Astrocyte (in vitro differentiated cells and primary cell): ENCODE data around the gene GPR173. TPM values are rescaled to one million over a fixed set of nuclear protein-coding genes. Genes with fewer than 3 reads are reported as not detected.
A peak's percentile ranks its signal among the peaks of the same experiment; 100 is the strongest.

Experiments
- DNase-seq: peaks from one replicate; pipeline ENCODE4 v3.0.0-alpha.2; 2010; ENCODE audit warnings: low read depth
- FAIRE-seq: peaks from 2 replicates; lab custom pipeline; 2011; peaks lifted over from hg19 to GRCh38; lab: Jason Lieb, UNC
- H2AFZ ChIP-seq: 2 replicates; pipeline ENCODE4 v1.6.0; 2012; ENCODE audit warnings: low read depth, low read length, inconsistent platforms
- H3K27ac ChIP-seq: 2 replicates; pipeline ENCODE4 v1.5.1; 2011; ENCODE audit warnings: low read depth, low read length, inconsistent platforms
- H3K27me3 ChIP-seq: 2 replicates; pipeline ENCODE4 v1.6.0; 2011; ENCODE audit warnings: low read length, inconsistent platforms; ENCODE audit not compliant: insufficient read depth
- H3K36me3 ChIP-seq: 2 replicates; pipeline ENCODE4 v1.5.1; 2011; ENCODE audit warnings: low read length, inconsistent platforms; ENCODE audit not compliant: insufficient read depth
- H3K4me1 ChIP-seq: 2 replicates; pipeline ENCODE4 v1.5.1; 2011; ENCODE audit warnings: low read length, inconsistent platforms; ENCODE audit not compliant: insufficient read depth
- H3K4me2 ChIP-seq: 2 replicates; pipeline ENCODE4 v1.6.0; 2012; ENCODE audit warnings: low read length, inconsistent platforms
- H3K4me3 ChIP-seq: 2 replicates; pipeline ENCODE4 v1.5.1; 2011; ENCODE audit warnings: low read depth, mild to moderate bottlenecking, low read length, inconsistent platforms; ENCODE audit not compliant: insufficient read depth
- H3K79me2 ChIP-seq: 2 replicates; pipeline ENCODE4 v1.6.0; 2012; ENCODE audit warnings: mild to moderate bottlenecking, low read length, inconsistent platforms; ENCODE audit not compliant: insufficient read depth
- H3K9ac ChIP-seq: 2 replicates; pipeline ENCODE4 v1.6.0; 2012; ENCODE audit warnings: mild to moderate bottlenecking, low read length, inconsistent platforms
- H3K9me3 ChIP-seq: 2 replicates; pipeline ENCODE4 v1.5.1; 2012; ENCODE audit warnings: low read depth, mild to moderate bottlenecking, low read length, inconsistent platforms; ENCODE audit not compliant: insufficient read depth
- H4K20me1 ChIP-seq: 2 replicates; pipeline ENCODE4 v1.6.0; 2012; ENCODE audit warnings: low read length, inconsistent platforms; ENCODE audit not compliant: insufficient read depth
- H3K27ac Mint-ChIP-seq: one replicate; pipeline ENCODE4 v1.8.0; 2021; ENCODE audit warnings: mild to moderate bottlenecking, mixed read lengths; ENCODE audit not compliant: unreplicated experiment
- H3K27me3 Mint-ChIP-seq: one replicate; pipeline ENCODE4 v1.8.0; 2021; ENCODE audit warnings: low read depth, mixed read lengths; ENCODE audit not compliant: unreplicated experiment
- H3K36me3 Mint-ChIP-seq: one replicate; pipeline ENCODE4 v1.8.0; 2021; ENCODE audit warnings: low read depth, mixed read lengths; ENCODE audit not compliant: unreplicated experiment
- H3K4me1 Mint-ChIP-seq: one replicate; pipeline ENCODE4 v1.8.0; 2021; ENCODE audit warnings: low read depth, mixed read lengths; ENCODE audit not compliant: unreplicated experiment
- H3K4me3 Mint-ChIP-seq: one replicate; pipeline ENCODE4 v1.8.0; 2021; ENCODE audit warnings: mild to moderate bottlenecking, moderate library complexity, mixed read lengths; ENCODE audit not compliant: unreplicated experiment
- H3K9me3 Mint-ChIP-seq: one replicate; pipeline ENCODE4 v1.8.0; 2021; ENCODE audit warnings: mild to moderate bottlenecking, mixed read lengths; ENCODE audit not compliant: unreplicated experiment
- EZH2 ChIP-seq: IDR thresholded peaks from 2 replicates; pipeline ENCODE4 v1.6.1; 2012; ENCODE audit warnings: mild to moderate bottlenecking, low read length, inconsistent platforms; ENCODE audit not compliant: insufficient read depth
- total RNA-seq: library from RNA; stranded (reverse); gene quantifications from 2 replicates; pipeline ENCODE4 v1.2.1, GENCODE V29; 2021
- TF ChIP-seq, protein P1 (sequence below): IDR thresholded peaks from 2 replicates; pipeline ENCODE4 v1.5.1; 2011; ENCODE audit warnings: low read depth, mild to moderate bottlenecking, inconsistent platforms, low read length, moderate library complexity; ENCODE audit not compliant: insufficient read depth

GPR173 gene
- total RNA-seq, 1 donor from 2014 or later = 8.1 TPM

DNA sequence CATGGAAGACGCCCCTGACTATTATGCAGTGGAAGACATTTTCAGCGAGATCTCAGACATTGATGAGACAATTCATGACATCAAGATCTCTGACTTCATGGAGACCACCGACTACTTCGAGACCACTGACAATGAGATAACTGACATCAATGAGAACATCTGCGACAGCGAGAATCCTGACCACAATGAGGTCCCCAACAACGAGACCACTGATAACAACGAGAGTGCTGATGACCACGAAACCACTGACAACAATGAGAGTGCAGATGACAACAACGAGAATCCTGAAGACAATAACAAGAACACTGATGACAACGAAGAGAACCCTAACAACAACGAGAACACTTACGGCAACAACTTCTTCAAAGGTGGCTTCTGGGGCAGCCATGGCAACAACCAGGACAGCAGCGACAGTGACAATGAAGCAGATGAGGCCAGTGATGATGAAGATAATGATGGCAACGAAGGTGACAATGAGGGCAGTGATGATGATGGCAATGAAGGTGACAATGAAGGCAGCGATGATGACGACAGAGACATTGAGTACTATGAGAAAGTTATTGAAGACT lies 37.2 kb downstream of the GPR173 start:
- Histone ChIP-seq H3K4me3 (no peak overlapping the region), H3K79me2 (peaks cover 38% of the 10 kb centered on the region), H2AFZ (no peak overlapping the region), H3K4me2 (peak overlapping the region; percentile 22), H3K36me3 (peaks cover 10% of the 10 kb centered on the region), H3K9me3 (no peaks in the 10 kb centered on the region), H4K20me1 (peaks cover 54% of the 10 kb centered on the region), H3K27me3 (no peaks in the 10 kb centered on the region), H3K9ac (peak overlapping the region; percentile 18), H3K4me1 (peaks cover 21% of the 10 kb centered on the region), H3K27ac (no peak overlapping the region)
- Mint-ChIP-seq H3K4me1 (peaks cover 20% of the 10 kb centered on the region), H3K36me3 (peaks cover 10% of the 10 kb centered on the region), H3K9me3 (no peaks in the 10 kb centered on the region), H3K4me3 (peak overlapping the region; percentile 63), H3K27ac (no peak overlapping the region), H3K27me3 (no peaks in the 10 kb centered on the region)
- TF ChIP-seq, protein P1, sequence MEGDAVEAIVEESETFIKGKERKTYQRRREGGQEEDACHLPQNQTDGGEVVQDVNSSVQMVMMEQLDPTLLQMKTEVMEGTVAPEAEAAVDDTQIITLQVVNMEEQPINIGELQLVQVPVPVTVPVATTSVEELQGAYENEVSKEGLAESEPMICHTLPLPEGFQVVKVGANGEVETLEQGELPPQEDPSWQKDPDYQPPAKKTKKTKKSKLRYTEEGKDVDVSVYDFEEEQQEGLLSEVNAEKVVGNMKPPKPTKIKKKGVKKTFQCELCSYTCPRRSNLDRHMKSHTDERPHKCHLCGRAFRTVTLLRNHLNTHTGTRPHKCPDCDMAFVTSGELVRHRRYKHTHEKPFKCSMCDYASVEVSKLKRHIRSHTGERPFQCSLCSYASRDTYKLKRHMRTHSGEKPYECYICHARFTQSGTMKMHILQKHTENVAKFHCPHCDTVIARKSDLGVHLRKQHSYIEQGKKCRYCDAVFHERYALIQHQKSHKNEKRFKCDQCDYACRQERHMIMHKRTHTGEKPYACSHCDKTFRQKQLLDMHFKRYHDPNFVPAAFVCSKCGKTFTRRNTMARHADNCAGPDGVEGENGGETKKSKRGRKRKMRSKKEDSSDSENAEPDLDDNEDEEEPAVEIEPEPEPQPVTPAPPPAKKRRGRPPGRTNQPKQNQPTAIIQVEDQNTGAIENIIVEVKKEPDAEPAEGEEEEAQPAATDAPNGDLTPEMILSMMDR = no peak
- no peak for TF ChIP-seq EZH2
- no peak for DNase-seq
- peak; percentile 93 for FAIRE-seq

DNA sequence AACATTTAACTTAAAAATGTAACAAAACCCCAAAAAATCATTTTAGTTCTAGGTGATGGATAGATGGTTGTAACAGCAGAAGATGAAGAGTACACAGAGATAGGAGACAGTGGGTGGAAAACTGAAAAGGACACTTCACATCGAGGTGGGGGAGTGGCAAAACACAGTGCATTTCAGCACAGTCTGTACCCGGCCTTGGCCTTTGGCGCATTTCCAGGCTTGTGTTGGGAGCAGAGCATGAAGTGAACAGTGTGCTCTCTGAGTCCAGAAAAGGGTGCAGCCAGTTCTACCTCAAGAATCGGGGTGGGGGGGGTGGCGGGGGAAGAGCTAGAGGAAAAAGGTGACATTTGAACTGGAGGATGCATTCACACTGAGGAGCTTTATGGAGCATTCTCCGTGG lies 37.9 kb downstream of the GPR173 start:
- no peak overlapping the region for H3K27ac ChIP-seq
- Mint-ChIP-seq H3K27ac (peak overlapping the region; percentile 53), H3K36me3 (peaks cover 10% of the 10 kb centered on the region), H3K4me3 (no peak overlapping the region), H3K4me1 (peaks cover 19% of the 10 kb centered on the region), H3K27me3 (no peaks in the 10 kb centered on the region), H3K9me3 (no peaks in the 10 kb centered on the region)
- H3K79me2 ChIP-seq = peaks cover 38% of the 10 kb centered on the region
- H3K27me3 ChIP-seq = no peaks in the 10 kb centered on the region
- DNase-seq (no peak), FAIRE-seq (no peak)
- TF ChIP-seq EZH2 = no peak
- TF ChIP-seq, protein P1 = no peak
- no peaks in the 10 kb centered on the region for H3K9me3 ChIP-seq
- no peak overlapping the region for H3K9ac ChIP-seq
- peaks cover 54% of the 10 kb centered on the region for H4K20me1 ChIP-seq
- peak overlapping the region; percentile 36 for H3K4me2 ChIP-seq
- peaks cover 21% of the 10 kb centered on the region for H3K4me1 ChIP-seq
- H3K4me3 ChIP-seq = no peak overlapping the region
- H2AFZ ChIP-seq = no peak overlapping the region
- peaks cover 10% of the 10 kb centered on the region for H3K36me3 ChIP-seq

DNA sequence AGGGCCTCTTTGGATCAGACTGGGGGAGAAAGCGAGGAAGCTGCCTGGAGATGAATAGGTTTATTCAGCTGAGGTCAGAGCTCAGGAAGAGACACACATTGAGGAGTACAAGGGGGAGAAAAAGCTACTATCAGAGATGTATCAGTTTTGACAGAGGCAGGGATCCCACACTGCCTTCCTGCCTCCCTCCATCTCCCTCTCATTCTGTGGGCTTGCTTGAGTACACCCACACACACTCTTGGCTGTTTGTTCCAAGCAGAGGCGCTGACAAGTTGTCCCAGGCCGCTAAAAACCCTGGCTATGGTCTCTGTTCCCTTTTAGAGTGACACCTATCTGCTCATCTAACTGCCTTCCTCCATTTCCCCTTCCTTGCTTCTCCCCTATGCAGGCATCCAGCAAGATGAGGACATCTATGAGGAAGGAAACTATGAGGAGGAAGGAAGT lies 38.8 kb downstream of the GPR173 start:
- no peak overlapping the region for H3K27ac ChIP-seq
- no peaks in the 10 kb centered on the region for H3K27me3 ChIP-seq
- Mint-ChIP-seq H3K4me3 (peak overlapping the region; percentile 71), H3K27me3 (no peaks in the 10 kb centered on the region), H3K27ac (peak overlapping the region; percentile 26), H3K36me3 (peaks cover 10% of the 10 kb centered on the region), H3K9me3 (no peaks in the 10 kb centered on the region), H3K4me1 (peaks cover 19% of the 10 kb centered on the region)
- FAIRE-seq = peak; percentile 93
- peaks cover 10% of the 10 kb centered on the region for H3K36me3 ChIP-seq
- no peaks in the 10 kb centered on the region for H3K9me3 ChIP-seq
- no peak overlapping the region for H3K4me3 ChIP-seq
- peak overlapping the region; percentile 95 for H3K4me2 ChIP-seq
- peaks cover 21% of the 10 kb centered on the region for H3K4me1 ChIP-seq
- peaks cover 38% of the 10 kb centered on the region for H3K79me2 ChIP-seq
- DNase-seq = no peak
- H3K9ac ChIP-seq = no peak overlapping the region
- peaks cover 54% of the 10 kb centered on the region for H4K20me1 ChIP-seq
- TF ChIP-seq EZH2 = no peak
- TF ChIP-seq, protein P1 = no peak
- no peak overlapping the region for H2AFZ ChIP-seq
